ENCODE measurements around the gene CCN5. TPM values are rescaled to one million over a fixed set of nuclear protein-coding genes. Genes with fewer than 3 reads are reported as not detected.

The CCN5 gene
- total RNA-seq, 1 donor from 2014 or later: not detected

GRCh38 chr20:44691424-44692423 is 23.4 kb upstream of the CCN5 start:
- Mint-ChIP-seq H3K27ac (ENCODE audit: unreplicated experiment) (peak overlapping the region; percentile 70), H3K27me3 (ENCODE audit: unreplicated experiment) (peaks cover 9% of the 10 kb centered on the region), H3K4me1 (ENCODE audit: low read depth, unreplicated experiment) (peaks cover 42% of the 10 kb centered on the region), H3K4me3 (ENCODE audit: unreplicated experiment) (no peak overlapping the region), H3K36me3 (ENCODE audit: unreplicated experiment) (no peaks in the 10 kb centered on the region), H3K9me3 (ENCODE audit: unreplicated experiment) (peaks cover 13% of the 10 kb centered on the region)
- TF ChIP-seq, protein P1, sequence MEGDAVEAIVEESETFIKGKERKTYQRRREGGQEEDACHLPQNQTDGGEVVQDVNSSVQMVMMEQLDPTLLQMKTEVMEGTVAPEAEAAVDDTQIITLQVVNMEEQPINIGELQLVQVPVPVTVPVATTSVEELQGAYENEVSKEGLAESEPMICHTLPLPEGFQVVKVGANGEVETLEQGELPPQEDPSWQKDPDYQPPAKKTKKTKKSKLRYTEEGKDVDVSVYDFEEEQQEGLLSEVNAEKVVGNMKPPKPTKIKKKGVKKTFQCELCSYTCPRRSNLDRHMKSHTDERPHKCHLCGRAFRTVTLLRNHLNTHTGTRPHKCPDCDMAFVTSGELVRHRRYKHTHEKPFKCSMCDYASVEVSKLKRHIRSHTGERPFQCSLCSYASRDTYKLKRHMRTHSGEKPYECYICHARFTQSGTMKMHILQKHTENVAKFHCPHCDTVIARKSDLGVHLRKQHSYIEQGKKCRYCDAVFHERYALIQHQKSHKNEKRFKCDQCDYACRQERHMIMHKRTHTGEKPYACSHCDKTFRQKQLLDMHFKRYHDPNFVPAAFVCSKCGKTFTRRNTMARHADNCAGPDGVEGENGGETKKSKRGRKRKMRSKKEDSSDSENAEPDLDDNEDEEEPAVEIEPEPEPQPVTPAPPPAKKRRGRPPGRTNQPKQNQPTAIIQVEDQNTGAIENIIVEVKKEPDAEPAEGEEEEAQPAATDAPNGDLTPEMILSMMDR (IDR thresholded peaks at IDR 0.05; ENCODE audit: partially characterized antibody, unreplicated experiment): no peak
- no peak for DNase-seq

- H3K9me3 Mint-ChIP-seq (ENCODE audit: unreplicated experiment): peaks cover 13% of the 10 kb centered on the region
- no peaks in the 10 kb centered on the region for H3K36me3 Mint-ChIP-seq (ENCODE audit: unreplicated experiment)
- H3K27me3 Mint-ChIP-seq (ENCODE audit: unreplicated experiment): peaks cover 9% of the 10 kb centered on the region
- no peak for DNase-seq
- H3K4me1 Mint-ChIP-seq (ENCODE audit: low read depth, unreplicated experiment): peaks cover 43% of the 10 kb centered on the region
- TF ChIP-seq, protein P1 (IDR thresholded peaks at IDR 0.05; ENCODE audit: partially characterized antibody, unreplicated experiment): no peak
- H3K4me3 Mint-ChIP-seq (ENCODE audit: unreplicated experiment): no peak overlapping the region
- peak overlapping the region; percentile 53 for H3K27ac Mint-ChIP-seq (ENCODE audit: unreplicated experiment)
Observed at GRCh38 chr20:44692932-44693480, 22.2 kb upstream of the CCN5 start.

- TF ChIP-seq, protein P1 (IDR thresholded peaks at IDR 0.05; ENCODE audit: partially characterized antibody, unreplicated experiment): no peak
- no peak for DNase-seq
- Mint-ChIP-seq H3K9me3 (ENCODE audit: unreplicated experiment) (peaks cover 11% of the 10 kb centered on the region), H3K27me3 (ENCODE audit: unreplicated experiment) (peaks cover 9% of the 10 kb centered on the region), H3K27ac (ENCODE audit: unreplicated experiment) (no peak overlapping the region), H3K4me3 (ENCODE audit: unreplicated experiment) (no peak overlapping the region), H3K36me3 (ENCODE audit: unreplicated experiment) (no peaks in the 10 kb centered on the region), H3K4me1 (ENCODE audit: low read depth, unreplicated experiment) (peaks cover 41% of the 10 kb centered on the region)
Observed at GRCh38 chr20:44693627-44694026, 21.5 kb upstream of the CCN5 start.

DNA sequence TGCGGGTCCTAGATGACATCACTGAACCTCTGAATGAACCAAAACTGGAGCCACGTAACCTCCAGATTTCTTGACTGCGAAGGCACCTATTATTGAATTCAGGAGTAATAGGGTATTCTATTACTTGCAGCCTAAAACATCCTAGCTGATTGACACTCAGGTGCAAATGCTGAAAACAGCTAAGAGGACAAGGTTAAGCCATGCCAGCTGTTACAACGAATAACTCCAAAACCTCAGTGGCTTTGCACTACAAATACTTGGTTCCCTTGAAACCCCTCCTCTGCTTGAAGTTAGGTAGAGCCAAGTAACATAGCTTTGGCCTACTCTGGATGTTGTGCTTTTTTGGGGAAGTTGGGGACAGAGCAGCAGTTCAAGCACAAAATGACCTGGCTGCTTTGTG is 21.0 kb upstream of the CCN5 start:
- TF ChIP-seq, protein P1 (IDR thresholded peaks at IDR 0.05; ENCODE audit: partially characterized antibody, unreplicated experiment): no peak
- H3K4me1 Mint-ChIP-seq (ENCODE audit: low read depth, unreplicated experiment): peaks cover 40% of the 10 kb centered on the region
- H3K27me3 Mint-ChIP-seq (ENCODE audit: unreplicated experiment): peaks cover 9% of the 10 kb centered on the region
- H3K9me3 Mint-ChIP-seq (ENCODE audit: unreplicated experiment): peaks cover 11% of the 10 kb centered on the region
- H3K4me3 Mint-ChIP-seq (ENCODE audit: unreplicated experiment): no peak overlapping the region
- no peak overlapping the region for H3K27ac Mint-ChIP-seq (ENCODE audit: unreplicated experiment)
- no peak for DNase-seq
- no peaks in the 10 kb centered on the region for H3K36me3 Mint-ChIP-seq (ENCODE audit: unreplicated experiment)

GRCh38 chr20:44695295-44695673 is 19.9 kb upstream of the CCN5 start:
- TF ChIP-seq, protein P1 (IDR thresholded peaks at IDR 0.05; ENCODE audit: partially characterized antibody, unreplicated experiment): no peak
- peak overlapping the region; percentile 95 for H3K27ac Mint-ChIP-seq (ENCODE audit: unreplicated experiment)
- H3K36me3 Mint-ChIP-seq (ENCODE audit: unreplicated experiment): no peaks in the 10 kb centered on the region
- no peak overlapping the region for H3K4me3 Mint-ChIP-seq (ENCODE audit: unreplicated experiment)
- peaks cover 6% of the 10 kb centered on the region for H3K9me3 Mint-ChIP-seq (ENCODE audit: unreplicated experiment)
- H3K27me3 Mint-ChIP-seq (ENCODE audit: unreplicated experiment): peaks cover under 1% of the 10 kb centered on the region
- peaks cover 34% of the 10 kb centered on the region for H3K4me1 Mint-ChIP-seq (ENCODE audit: low read depth, unreplicated experiment)
- no peak for DNase-seq

Measured in glutamatergic neuron (in vitro differentiated cells).